ENCODE data around the gene VEPH1.

DNA sequence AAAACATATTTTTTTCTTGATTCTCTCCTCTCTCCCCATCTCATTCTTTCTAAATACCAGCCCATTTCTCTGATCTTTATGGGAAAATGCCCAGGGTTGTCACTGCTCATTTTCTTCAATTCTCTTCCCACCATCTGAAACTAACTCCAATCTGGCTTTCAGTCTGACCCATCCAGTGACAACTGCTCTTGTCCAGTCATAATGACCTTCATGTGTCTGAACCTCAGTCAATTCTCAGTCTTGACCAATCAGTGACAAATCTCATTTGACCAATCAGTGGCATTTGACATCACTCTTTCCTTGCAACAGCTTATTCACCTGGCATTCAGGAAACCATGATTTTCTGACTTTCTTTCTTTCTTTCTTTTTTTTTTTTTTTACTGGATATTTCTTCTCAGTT is 15.1 kb downstream of the VEPH1 start:
- TF ChIP-seq, protein P1, sequence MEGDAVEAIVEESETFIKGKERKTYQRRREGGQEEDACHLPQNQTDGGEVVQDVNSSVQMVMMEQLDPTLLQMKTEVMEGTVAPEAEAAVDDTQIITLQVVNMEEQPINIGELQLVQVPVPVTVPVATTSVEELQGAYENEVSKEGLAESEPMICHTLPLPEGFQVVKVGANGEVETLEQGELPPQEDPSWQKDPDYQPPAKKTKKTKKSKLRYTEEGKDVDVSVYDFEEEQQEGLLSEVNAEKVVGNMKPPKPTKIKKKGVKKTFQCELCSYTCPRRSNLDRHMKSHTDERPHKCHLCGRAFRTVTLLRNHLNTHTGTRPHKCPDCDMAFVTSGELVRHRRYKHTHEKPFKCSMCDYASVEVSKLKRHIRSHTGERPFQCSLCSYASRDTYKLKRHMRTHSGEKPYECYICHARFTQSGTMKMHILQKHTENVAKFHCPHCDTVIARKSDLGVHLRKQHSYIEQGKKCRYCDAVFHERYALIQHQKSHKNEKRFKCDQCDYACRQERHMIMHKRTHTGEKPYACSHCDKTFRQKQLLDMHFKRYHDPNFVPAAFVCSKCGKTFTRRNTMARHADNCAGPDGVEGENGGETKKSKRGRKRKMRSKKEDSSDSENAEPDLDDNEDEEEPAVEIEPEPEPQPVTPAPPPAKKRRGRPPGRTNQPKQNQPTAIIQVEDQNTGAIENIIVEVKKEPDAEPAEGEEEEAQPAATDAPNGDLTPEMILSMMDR (IDR thresholded peaks at IDR 0.05; ENCODE audit: insufficient read depth, low read length, poor library complexity, severe bottlenecking) = no peak
- TF ChIP-seq EZH2phosphoT487 (conservative IDR thresholded peaks at IDR 0.05; ENCODE audit: low read length) = no peak

Measured in SU-DHL-6 (cell line).